Keratinocyte (primary cell): ENCODE measurements around the gene KMO.

ENCODE experiments used
- EZH2 ChIP-seq: IDR thresholded peaks from one replicate; pipeline ENCODE4 v1.6.1; 2012; ENCODE audit warnings: inconsistent platforms, mild to moderate bottlenecking, low read length, moderate library complexity
- TF ChIP-seq, protein P1 (sequence below), 3 experiments: IDR thresholded peaks in 1 of 3; conservative IDR thresholded peaks in 1 of 3; optimal IDR thresholded peaks in 1 of 3; 2 replicates in 2 of 3; 3 replicates in 1 of 3; pipeline versions ENCODE3 to v1.5.1; 2011; ENCODE audit warnings: low read length in 3 of 3, mild to moderate bottlenecking in 3 of 3, moderate library complexity in 2 of 3, control low read depth in 1 of 3, inconsistent platforms in 1 of 3; ENCODE audit not compliant: insufficient read depth in 2 of 3; ENCODE audit errors: extremely low read depth in 1 of 3

DNA sequence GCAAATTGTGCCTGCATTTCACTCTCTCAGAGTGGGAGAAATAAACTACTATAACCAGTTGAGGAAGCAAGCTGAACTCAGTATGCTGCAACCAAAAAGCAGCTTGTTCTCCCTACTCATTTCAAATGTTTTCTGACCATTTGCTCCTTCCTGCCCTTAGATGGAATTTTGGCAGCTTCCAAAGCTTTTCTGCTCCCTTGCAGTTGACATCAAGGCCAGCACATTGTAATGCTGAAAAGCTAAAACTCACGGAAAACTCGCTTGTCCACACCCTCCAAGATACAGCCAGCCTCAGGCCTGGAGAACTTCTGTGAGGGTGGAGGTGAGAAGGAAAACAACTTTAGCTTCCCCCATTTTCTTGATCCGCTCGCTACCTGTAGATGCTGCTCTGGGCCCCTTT lies 113.0 kb downstream of the KMO start:
- TF ChIP-seq, protein P1, sequence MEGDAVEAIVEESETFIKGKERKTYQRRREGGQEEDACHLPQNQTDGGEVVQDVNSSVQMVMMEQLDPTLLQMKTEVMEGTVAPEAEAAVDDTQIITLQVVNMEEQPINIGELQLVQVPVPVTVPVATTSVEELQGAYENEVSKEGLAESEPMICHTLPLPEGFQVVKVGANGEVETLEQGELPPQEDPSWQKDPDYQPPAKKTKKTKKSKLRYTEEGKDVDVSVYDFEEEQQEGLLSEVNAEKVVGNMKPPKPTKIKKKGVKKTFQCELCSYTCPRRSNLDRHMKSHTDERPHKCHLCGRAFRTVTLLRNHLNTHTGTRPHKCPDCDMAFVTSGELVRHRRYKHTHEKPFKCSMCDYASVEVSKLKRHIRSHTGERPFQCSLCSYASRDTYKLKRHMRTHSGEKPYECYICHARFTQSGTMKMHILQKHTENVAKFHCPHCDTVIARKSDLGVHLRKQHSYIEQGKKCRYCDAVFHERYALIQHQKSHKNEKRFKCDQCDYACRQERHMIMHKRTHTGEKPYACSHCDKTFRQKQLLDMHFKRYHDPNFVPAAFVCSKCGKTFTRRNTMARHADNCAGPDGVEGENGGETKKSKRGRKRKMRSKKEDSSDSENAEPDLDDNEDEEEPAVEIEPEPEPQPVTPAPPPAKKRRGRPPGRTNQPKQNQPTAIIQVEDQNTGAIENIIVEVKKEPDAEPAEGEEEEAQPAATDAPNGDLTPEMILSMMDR (optimal IDR thresholded peaks at IDR 0.05 in 1 of 3, IDR thresholded peaks at IDR 0.05 in 1 of 3, conservative IDR thresholded peaks at IDR 0.05 in 1 of 3; ENCODE audit: extremely low read depth in 1 of 3, insufficient read depth in 2 of 3, low read length in 3 of 3): no peak
- no peak for TF ChIP-seq EZH2
